Astrocyte of the spinal cord (primary cell): ENCODE results near the gene RPL28.

Experiments
- DNase-seq: peaks from one replicate; pipeline ENCODE4 v3.0.0; 2011; ENCODE audit warnings: low read depth, low spot score
- H3K4me3 ChIP-seq: 2 replicates; pipeline ENCODE4 v1.5.1; 2011; ENCODE audit warnings: low read depth, mild to moderate bottlenecking, low read length, moderate library complexity
- CTCF ChIP-seq: IDR thresholded peaks from 2 replicates; pipeline ENCODE4 v1.5.1; 2012; ENCODE audit warnings: low read depth, mild to moderate bottlenecking, low read length, inconsistent platforms
- in situ Hi-C: cut with HindIII; loops from 2 replicates; pipeline ENCODE4 v1.10.0; 2017; ENCODE audit warnings: low sequenced_read_pairs

Gene RPL28

DNA sequence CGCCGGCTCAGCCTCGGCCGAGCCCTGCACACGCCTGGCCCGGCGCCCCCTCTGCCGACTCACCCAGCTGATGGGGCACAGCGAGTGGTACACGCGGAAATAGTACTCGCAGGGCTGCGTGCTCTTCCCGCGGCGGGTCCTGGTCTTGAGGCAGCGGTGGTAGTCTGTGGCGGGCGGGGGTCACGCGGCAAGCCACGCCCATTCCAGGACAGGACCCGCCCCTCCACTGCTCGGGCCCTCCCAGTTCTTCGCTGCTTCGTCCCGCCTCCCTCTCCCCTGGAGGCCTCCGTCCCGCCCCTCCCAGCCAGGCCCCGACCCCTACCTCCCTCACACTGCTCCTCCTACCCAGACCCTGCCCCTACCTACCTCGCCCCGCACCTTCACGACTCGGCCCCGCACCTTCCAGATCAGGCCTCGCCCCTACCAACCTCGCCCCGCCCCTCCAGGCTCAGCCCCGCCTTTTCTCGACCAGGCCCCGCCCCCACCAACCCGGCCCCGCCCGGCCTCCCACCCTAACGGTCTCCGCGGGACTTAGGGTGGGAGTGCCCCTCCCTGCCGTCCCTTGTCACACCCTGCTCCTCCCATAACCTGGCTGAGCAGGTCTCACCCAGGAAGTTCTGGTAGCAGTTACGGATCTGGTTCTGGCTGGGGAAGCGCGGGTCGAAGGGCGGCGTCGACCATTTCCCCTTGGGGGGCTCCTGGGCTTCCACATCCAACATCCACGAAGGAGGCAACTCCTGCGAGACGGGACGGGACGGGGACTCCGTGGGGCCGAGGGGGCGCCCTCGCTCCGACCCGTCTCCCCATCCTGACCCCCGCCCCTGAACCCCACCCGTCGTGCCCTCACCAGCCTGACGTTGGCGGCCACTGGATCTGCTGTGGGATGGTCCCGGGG lies 31.7 kb upstream of the RPL28 start:
- H3K4me3 ChIP-seq: peak overlapping the region; percentile 44
- DNase-seq: peak; percentile 52
- no peak for TF ChIP-seq CTCF
- in situ Hi-C loops: no loop called here

- no peak for TF ChIP-seq CTCF
- in situ Hi-C loops: no loop called here
- DNase-seq: no peak
- peak within 1 kb of the TSS; percentile 44 for H3K4me3 ChIP-seq
Measured at GRCh38 chr19:55354698-55355212, 31.0 kb upstream of the RPL28 start, which contains the start of gene COX6B2. Gene COX6B2, minus strand, starts transcription at chr19:55354719. Its CDS starts 198 bp downstream, at chr19:55354521.

DNA sequence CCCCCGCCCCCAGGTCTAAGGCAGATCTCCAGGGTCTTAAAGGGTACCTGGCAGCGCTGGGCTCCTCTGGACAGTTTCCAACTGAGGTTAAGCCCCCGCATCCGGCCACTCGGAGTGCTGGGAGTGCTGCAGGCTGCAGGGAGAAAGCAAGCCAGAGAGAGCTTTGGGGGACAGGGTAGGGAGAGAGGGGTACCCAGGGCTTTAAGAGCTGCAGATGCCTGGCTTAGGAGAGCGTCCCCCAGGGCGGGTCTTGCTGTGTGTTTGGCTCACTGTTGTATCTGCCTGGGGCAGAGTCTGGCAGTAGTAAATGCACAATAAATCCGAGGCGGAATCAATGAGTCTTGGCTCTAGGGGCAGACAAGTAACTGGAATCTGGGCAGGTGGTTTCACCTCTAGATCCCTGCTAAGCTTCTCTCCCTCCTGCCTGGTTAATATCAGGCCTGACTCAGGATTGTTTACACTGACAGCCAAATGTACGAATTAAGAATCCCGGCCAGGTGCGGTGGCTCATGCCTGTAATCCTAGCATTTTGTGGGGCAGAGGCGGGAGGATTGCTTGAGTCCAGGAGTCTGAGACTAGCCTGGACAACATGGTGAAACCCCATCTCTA lies 30.4 kb upstream of the RPL28 start:
- in situ Hi-C loops: no loop called here
- no peak for TF ChIP-seq CTCF

GRCh38 chr19:55358493-55358892 lies 27.2 kb upstream of the RPL28 start:
- in situ Hi-C loops: no loop called here
- DNase-seq: no peak
- no peak overlapping the region for H3K4me3 ChIP-seq
- TF ChIP-seq CTCF: no peak

More for the DNA sequence above, 30.4 kb upstream of the RPL28 start:
- no peak for DNase-seq
- H3K4me3 ChIP-seq: no peak overlapping the region

DNA sequence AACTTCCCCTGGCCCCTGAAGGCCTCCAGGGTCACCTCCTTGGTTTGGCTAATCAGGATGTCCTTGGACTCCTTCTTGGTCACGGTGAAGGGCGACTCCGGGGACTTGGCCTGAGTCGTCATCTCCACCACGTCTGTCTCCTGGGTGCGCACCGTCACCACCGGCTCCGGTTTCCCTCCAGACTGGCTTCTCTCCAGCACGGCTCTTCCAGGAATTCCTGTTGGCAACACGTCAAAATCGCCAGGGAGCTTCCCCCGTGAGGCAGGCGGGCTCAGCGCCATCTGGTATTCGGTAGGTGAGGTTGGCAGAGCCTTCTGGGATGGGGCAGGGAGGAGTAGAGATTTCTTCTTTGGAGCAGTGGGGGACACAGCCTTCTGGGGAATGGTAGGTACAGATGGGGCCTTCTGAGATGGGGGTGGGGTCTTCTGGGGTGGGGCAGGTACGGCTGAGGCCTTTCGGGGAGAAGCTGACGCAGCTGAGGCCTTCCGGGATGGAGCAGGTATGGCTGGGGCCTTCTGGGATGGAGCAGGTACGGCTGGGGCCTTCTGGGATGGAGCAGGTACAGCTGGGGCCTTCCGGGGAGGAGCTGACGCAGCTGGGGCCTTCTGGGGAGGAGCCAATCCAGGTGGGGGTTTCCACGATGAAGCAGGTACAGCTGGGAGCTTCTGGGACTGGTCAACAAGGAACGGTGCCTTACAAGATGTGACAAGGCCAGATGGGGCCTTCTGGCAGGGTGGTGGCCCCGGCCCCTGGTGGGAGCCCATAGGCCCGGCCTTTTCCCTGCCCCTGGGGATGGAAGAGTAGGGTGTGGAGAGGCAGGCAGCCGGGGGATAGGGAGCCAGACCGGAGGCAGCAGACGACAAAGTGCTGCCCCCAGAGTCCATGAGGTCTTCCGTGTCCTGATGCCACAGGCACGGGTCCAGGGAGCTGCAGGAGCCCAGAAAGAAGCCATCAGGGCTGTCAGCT lies 26.5 kb upstream of the RPL28 start:
- TF ChIP-seq CTCF: no peak
- no peak overlapping the region for H3K4me3 ChIP-seq
- in situ Hi-C loops: no loop called here
- no peak for DNase-seq

DNA sequence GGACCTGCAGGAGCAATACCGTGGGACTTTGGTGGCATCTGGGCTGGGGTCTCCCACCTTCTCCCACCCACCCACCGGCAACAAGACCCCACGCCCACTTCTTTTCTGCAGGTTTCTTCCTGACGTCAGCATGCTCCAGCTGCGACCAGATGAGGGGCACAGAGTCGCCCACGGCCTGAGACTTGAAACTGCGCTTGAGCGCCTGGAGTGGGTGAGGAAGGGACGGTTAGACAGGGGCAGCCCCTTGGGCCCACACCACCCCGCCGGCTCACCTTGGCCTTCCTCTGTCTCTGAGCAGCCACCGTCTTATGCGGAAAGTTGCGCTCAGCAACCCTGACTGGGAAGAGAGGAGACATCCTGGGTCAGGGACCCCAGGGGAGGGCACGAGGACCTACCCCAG lies 24.8 kb upstream of the RPL28 start:
- in situ Hi-C loops: no loop called here
- no peak for TF ChIP-seq CTCF
- no peak overlapping the region for H3K4me3 ChIP-seq
- no peak for DNase-seq
